Measurements from ENCODE around the gene TMEM94. TPM values are rescaled to one million over a fixed set of nuclear protein-coding genes. Genes with fewer than 3 reads are reported as not detected.

TMEM94 gene
- total and polyA plus RNA-seq, 2 of the 13 experiments (the other 11 are each of a cell fraction or from before 2014, with no cell fraction given): 32.6 to 134 TPM

- TF ChIP-seq BCLAF1 (IDR thresholded peaks at IDR 0.05) (no peak), PHF8 (CRISPR knock-in tag; IDR thresholded peaks at IDR 0.05) (peak; percentile 74; the same call in 1 of the 2 replicates), POLR2A (IDR thresholded peaks at IDR 0.05; ENCODE audit: insufficient read depth in 1 of 2, low read depth in 2 of 2, low read length in 2 of 2) (peak in 1 of 2 experiments; percentile 69; a peak in 2 of 4 replicates), ZFP82 (CRISPR knock-in tag; IDR thresholded peaks at IDR 0.05; ENCODE audit: borderline replicate concordance) (no peak), LRRFIP1 (CRISPR knock-in tag; conservative IDR thresholded peaks at IDR 0.05) (no peak), MBNL3 (CRISPR knock-in tag; conservative IDR thresholded peaks at IDR 0.05) (no peak), ZNF331 (CRISPR knock-in tag; IDR thresholded peaks at IDR 0.05) (peak; percentile 50; the same call in 1 of the 2 replicates), PLRG1 (conservative IDR thresholded peaks at IDR 0.05) (no peak), POGK (CRISPR knock-in tag; conservative IDR thresholded peaks at IDR 0.05) (peak; percentile 56), KLF12 (CRISPR knock-in tag; IDR thresholded peaks at IDR 0.05; ENCODE audit: borderline replicate concordance) (peak; percentile 99), PHF20 (CRISPR knock-in tag; IDR thresholded peaks at IDR 0.05) (peak; percentile 14; the same call in 1 of the 2 replicates), PAF1 (CRISPR knock-in tag; IDR thresholded peaks at IDR 0.05) (no peak), ZNF605 (CRISPR knock-in tag; IDR thresholded peaks at IDR 0.05) (0 out of 2 replicates have a peak, but pooled peaks have one; percentile 14), CBX2 (IDR thresholded peaks at IDR 0.05; ENCODE audit: low read depth, low read length) (no peak), CBX2 (CRISPR knock-in tag; IDR thresholded peaks at IDR 0.05; ENCODE audit: low read depth) (0 out of 2 replicates have a peak, but pooled peaks have one; percentile 22), ZNF577 (CRISPR knock-in tag; IDR thresholded peaks at IDR 0.05; ENCODE audit: borderline replicate concordance, low read depth) (no peak), ZFP36 (IDR thresholded peaks at IDR 0.05; ENCODE audit: borderline replicate concordance, low read depth, low read length, partially characterized antibody) (no peak), HES4 (CRISPR knock-in tag; IDR thresholded peaks at IDR 0.05; ENCODE audit: borderline replicate concordance) (peak; percentile 85; the same call in 1 of the 2 replicates), ZSCAN22 (CRISPR knock-in tag; IDR thresholded peaks at IDR 0.05) (no peak), ZNF800 (CRISPR knock-in tag; IDR thresholded peaks at IDR 0.05) (peak; percentile 90), GFI1 (CRISPR knock-in tag; IDR thresholded peaks at IDR 0.05; ENCODE audit: borderline replicate concordance) (peak; percentile 84)
Measured at GRCh38 chr17:75524970-75525805, 68.8 kb downstream of the TMEM94 start, which contains the start of gene LLGL2 (continued).

Measured in HepG2 (cell line).